Progenitor cell of endocrine pancreas (in vitro differentiated cells): ENCODE results near the gene ALG9. TPM values are rescaled to one million over a fixed set of nuclear protein-coding genes. Genes with fewer than 3 reads are reported as not detected.

Source experiments
- DNase-seq: peaks from one replicate; pipeline ENCODE4 v3.0.0; 2021; ENCODE audit warnings: low spot score; ENCODE audit not compliant: unreplicated experiment
- H3K27ac Mint-ChIP-seq: 2 replicates; pipeline ENCODE4 v1.8.0; 2021; ENCODE audit warnings: mild to moderate bottlenecking, moderate library complexity, mixed read lengths
- H3K27me3 Mint-ChIP-seq: 2 replicates; pipeline ENCODE4 v1.8.0; 2021; ENCODE audit warnings: mixed read lengths
- H3K36me3 Mint-ChIP-seq: 2 replicates; pipeline ENCODE4 v1.8.0; 2022; ENCODE audit warnings: mixed read lengths; ENCODE audit not compliant: insufficient read depth
- H3K4me1 Mint-ChIP-seq: 2 replicates; pipeline ENCODE4 v1.8.0; 2021; ENCODE audit warnings: low read depth, mixed read lengths
- H3K4me3 Mint-ChIP-seq: 2 replicates; pipeline ENCODE4 v1.8.0; 2021; ENCODE audit warnings: low read depth, mild to moderate bottlenecking, moderate library complexity, mixed read lengths
- H3K9me3 Mint-ChIP-seq: 2 replicates; pipeline ENCODE4 v1.8.0; 2021; ENCODE audit warnings: low read depth, mixed read lengths
- CTCF ChIP-seq: fragments of 200-600 bp; sonication (generic); IDR thresholded peaks from one replicate; pipeline ENCODE4 v1.5.0; 2021; ENCODE audit warnings: antibody characterized with exemption, mild to moderate bottlenecking; ENCODE audit not compliant: unreplicated experiment
- total RNA-seq: library from RNA; stranded (reverse); gene quantifications from 2 replicates; pipeline ENCODE4 v1.2.1, GENCODE V29; 2021

Gene ALG9
- total RNA-seq, 1 donor from 2014 or later: 45.2 TPM

- Mint-ChIP-seq H3K4me3 (no peak overlapping the region), H3K27ac (peak overlapping the region; percentile 75), H3K27me3 (no peaks in the 10 kb centered on the region), H3K9me3 (no peaks in the 10 kb centered on the region), H3K36me3 (no peaks in the 10 kb centered on the region), H3K4me1 (peaks cover 29% of the 10 kb centered on the region)
- no peak for TF ChIP-seq CTCF
- DNase-seq: no peak
Measured at GRCh38 chr11:111916768-111917167, 45.4 kb upstream of the ALG9 start.

GRCh38 chr11:111913997-111914396 is 42.6 kb upstream of the ALG9 start:
- Mint-ChIP-seq H3K4me3 (no peak overlapping the region), H3K27me3 (peaks cover 5% of the 10 kb centered on the region), H3K36me3 (no peaks in the 10 kb centered on the region), H3K9me3 (no peaks in the 10 kb centered on the region), H3K27ac (no peak overlapping the region), H3K4me1 (peaks cover 35% of the 10 kb centered on the region)
- DNase-seq: no peak
- no peak for TF ChIP-seq CTCF

- Mint-ChIP-seq H3K9me3 (no peaks in the 10 kb centered on the region), H3K4me1 (peaks cover 29% of the 10 kb centered on the region), H3K4me3 (no peak overlapping the region), H3K27ac (no peak overlapping the region), H3K36me3 (no peaks in the 10 kb centered on the region), H3K27me3 (peaks cover 5% of the 10 kb centered on the region)
- no peak for TF ChIP-seq CTCF
- DNase-seq: no peak
Measured at GRCh38 chr11:111913031-111913861, 41.9 kb upstream of the ALG9 start.

- Mint-ChIP-seq H3K4me3 (no peak within 1 kb of the TSS), H3K4me1 (peaks cover 23% of the 10 kb centered on the region), H3K36me3 (no peaks in the 10 kb centered on the region), H3K9me3 (no peaks in the 10 kb centered on the region), H3K27me3 (peaks cover 5% of the 10 kb centered on the region), H3K27ac (no peak within 1 kb of the TSS)
- DNase-seq: no peak
- TF ChIP-seq CTCF: no peak
Measured at GRCh38 chr11:111912535-111912934, 41.2 kb upstream of the ALG9 start, which contains the start of gene HSPB2. TSS of gene HSPB2 (plus strand) at chr11:111912734. CDS start at chr11:111912830, 96 bp downstream.

- peak within 1 kb of the TSS; percentile 85 for H3K27ac Mint-ChIP-seq
- H3K4me1 Mint-ChIP-seq: peaks cover 18% of the 10 kb centered on the region
- H3K9me3 Mint-ChIP-seq: no peaks in the 10 kb centered on the region
- no peak for TF ChIP-seq CTCF
- no peak for DNase-seq
- H3K27me3 Mint-ChIP-seq: peaks cover 5% of the 10 kb centered on the region
- H3K4me3 Mint-ChIP-seq: no peak within 1 kb of the TSS
- no peaks in the 10 kb centered on the region for H3K36me3 Mint-ChIP-seq
Measured at GRCh38 chr11:111911563-111912401, 40.4 kb upstream of the ALG9 start, which contains the start of gene CRYAB. TSS of gene CRYAB (minus strand) at chr11:111911770. CDS start at chr11:111911724, 46 bp downstream.
